ENCODE results near the gene PRSS8.

DNA sequence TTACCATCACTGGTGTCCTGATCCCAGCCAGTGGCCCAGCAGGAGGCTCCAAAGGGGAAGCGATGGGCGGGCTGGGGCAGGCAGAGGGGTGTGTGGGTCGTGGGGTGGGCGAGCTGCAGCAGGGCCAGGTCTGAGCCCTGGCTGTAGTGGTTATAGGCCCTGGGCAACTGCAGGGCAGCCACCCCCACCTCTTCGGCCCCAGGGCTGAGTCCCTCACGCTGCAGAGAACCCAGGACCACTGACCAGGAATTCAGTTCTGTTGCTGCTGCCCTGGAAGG lies 49.0 kb downstream of the PRSS8 start:
- TF ChIP-seq, protein P1, sequence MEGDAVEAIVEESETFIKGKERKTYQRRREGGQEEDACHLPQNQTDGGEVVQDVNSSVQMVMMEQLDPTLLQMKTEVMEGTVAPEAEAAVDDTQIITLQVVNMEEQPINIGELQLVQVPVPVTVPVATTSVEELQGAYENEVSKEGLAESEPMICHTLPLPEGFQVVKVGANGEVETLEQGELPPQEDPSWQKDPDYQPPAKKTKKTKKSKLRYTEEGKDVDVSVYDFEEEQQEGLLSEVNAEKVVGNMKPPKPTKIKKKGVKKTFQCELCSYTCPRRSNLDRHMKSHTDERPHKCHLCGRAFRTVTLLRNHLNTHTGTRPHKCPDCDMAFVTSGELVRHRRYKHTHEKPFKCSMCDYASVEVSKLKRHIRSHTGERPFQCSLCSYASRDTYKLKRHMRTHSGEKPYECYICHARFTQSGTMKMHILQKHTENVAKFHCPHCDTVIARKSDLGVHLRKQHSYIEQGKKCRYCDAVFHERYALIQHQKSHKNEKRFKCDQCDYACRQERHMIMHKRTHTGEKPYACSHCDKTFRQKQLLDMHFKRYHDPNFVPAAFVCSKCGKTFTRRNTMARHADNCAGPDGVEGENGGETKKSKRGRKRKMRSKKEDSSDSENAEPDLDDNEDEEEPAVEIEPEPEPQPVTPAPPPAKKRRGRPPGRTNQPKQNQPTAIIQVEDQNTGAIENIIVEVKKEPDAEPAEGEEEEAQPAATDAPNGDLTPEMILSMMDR (IDR thresholded peaks at IDR 0.05): no peak
- no peak for TF ChIP-seq POLR2A (IDR thresholded peaks at IDR 0.05)
